GM18505 (cell line): ENCODE measurements around the gene ATXN7L1.

Experiments used
- ATAC-seq: cut with Tn5 transposase; IDR thresholded peaks from one replicate; pipeline ENCODE4 v1.9.1; 2021; ENCODE audit not compliant: unreplicated experiment
- POLR2A ChIP-seq: IDR thresholded peaks from 4 replicates; pipeline ENCODE4 v1.6.1; 2011; ENCODE audit warnings: borderline replicate concordance; ENCODE audit not compliant: insufficient read depth, insufficient read length; ENCODE audit errors: extremely low read depth

The ATXN7L1 gene

GRCh38 chr7:105820363-105821066, 55.9 kb downstream of the ATXN7L1 start:
- ATAC-seq = no peak
- TF ChIP-seq POLR2A = no peak

GRCh38 chr7:105819559-105819958, 56.8 kb downstream of the ATXN7L1 start:
- TF ChIP-seq POLR2A = no peak
- no peak for ATAC-seq

GRCh38 chr7:105816954-105817615, 59.3 kb downstream of the ATXN7L1 start:
- ATAC-seq = no peak
- TF ChIP-seq POLR2A = no peak

GRCh38 chr7:105816266-105816843, 60.0 kb downstream of the ATXN7L1 start:
- ATAC-seq = no peak
- TF ChIP-seq POLR2A = no peak

GRCh38 chr7:105815576-105815975, 60.8 kb downstream of the ATXN7L1 start:
- no peak for TF ChIP-seq POLR2A
- no peak for ATAC-seq

GRCh38 chr7:105814481-105814880, 61.9 kb downstream of the ATXN7L1 start:
- no peak for TF ChIP-seq POLR2A
- no peak for ATAC-seq

- ATAC-seq = no peak
- no peak for TF ChIP-seq POLR2A
Observed at GRCh38 chr7:105811189-105811847, 65.1 kb downstream of the ATXN7L1 start.

GRCh38 chr7:105810556-105810955, 65.8 kb downstream of the ATXN7L1 start:
- no peak for ATAC-seq
- TF ChIP-seq POLR2A = no peak

- ATAC-seq = peak; percentile 96
- no peak for TF ChIP-seq POLR2A
Observed at GRCh38 chr7:105808703-105809590, 67.5 kb downstream of the ATXN7L1 start.

GRCh38 chr7:105808209-105808608, 68.2 kb downstream of the ATXN7L1 start:
- no peak for ATAC-seq
- no peak for TF ChIP-seq POLR2A

- no peak for ATAC-seq
Observed at GRCh38 chr7:105807448-105807762, 69.0 kb downstream of the ATXN7L1 start.

GRCh38 chr7:105806592-105807447, 69.6 kb downstream of the ATXN7L1 start:
- no peak for TF ChIP-seq POLR2A
- ATAC-seq = peak; percentile 36

More at GRCh38 chr7:105807448-105807762, 69.0 kb downstream of the ATXN7L1 start:
- TF ChIP-seq POLR2A = no peak

- no peak for ATAC-seq
- TF ChIP-seq POLR2A = no peak
Observed at GRCh38 chr7:105805447-105806019, 70.9 kb downstream of the ATXN7L1 start.

GRCh38 chr7:105803429-105803736, 73.0 kb downstream of the ATXN7L1 start:
- ATAC-seq = no peak
- no peak for TF ChIP-seq POLR2A
